Measurements from ENCODE around the gene ATP6V1F.
"Not testable (repeated sequence)": the region's sequence is repeated elsewhere in the genome, so short reads cannot be mapped to it uniquely, and the experiment has no call there.

Gene ATP6V1F

DNA sequence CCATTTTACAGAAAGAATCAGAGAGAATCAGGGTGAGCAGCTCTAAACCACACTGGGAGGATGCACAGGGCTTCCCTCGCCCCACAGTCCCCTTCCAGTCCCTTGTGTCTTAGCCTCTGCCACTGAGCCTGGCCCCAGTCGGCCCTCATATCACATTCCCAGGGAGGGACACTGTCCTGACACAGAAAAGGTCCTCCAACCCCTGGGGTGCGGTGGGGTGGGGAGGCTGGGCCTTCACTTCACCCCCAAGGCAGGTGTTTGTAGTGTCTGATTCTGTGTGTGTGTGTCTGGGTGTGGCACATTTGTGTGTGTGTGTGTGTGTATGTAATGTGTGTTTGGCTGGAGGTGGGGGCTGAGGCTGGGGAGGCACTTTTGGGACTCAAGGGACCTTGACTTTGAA is 49.6 kb downstream of the ATP6V1F start:
- no peak overlapping the region for H3K4me3 ChIP-seq (ENCODE audit: low read depth, low read length, poor library complexity, severe bottlenecking)
- H4K20me1 ChIP-seq (ENCODE audit: insufficient read depth, low read length): no peaks in the 10 kb centered on the region
- H3K79me2 ChIP-seq (ENCODE audit: insufficient read depth, low read length): no peaks in the 10 kb centered on the region
- H3K27me3 ChIP-seq (ENCODE audit: insufficient read depth, low read length): peaks cover 40% of the 10 kb centered on the region
- H3K9me3 ChIP-seq (ENCODE audit: low read length): no peaks in the 10 kb centered on the region
- no peaks in the 10 kb centered on the region for H3K36me3 ChIP-seq (ENCODE audit: insufficient read depth, low read length)
- no peaks in the 10 kb centered on the region for H3K4me1 ChIP-seq (ENCODE audit: insufficient read depth, low read length, severe bottlenecking)
- H2AFZ ChIP-seq (ENCODE audit: low read length): no peak overlapping the region
- TF ChIP-seq EZH2 (IDR thresholded peaks at IDR 0.05; ENCODE audit: borderline replicate concordance, low read length): no peak
- TF ChIP-seq, protein P1, sequence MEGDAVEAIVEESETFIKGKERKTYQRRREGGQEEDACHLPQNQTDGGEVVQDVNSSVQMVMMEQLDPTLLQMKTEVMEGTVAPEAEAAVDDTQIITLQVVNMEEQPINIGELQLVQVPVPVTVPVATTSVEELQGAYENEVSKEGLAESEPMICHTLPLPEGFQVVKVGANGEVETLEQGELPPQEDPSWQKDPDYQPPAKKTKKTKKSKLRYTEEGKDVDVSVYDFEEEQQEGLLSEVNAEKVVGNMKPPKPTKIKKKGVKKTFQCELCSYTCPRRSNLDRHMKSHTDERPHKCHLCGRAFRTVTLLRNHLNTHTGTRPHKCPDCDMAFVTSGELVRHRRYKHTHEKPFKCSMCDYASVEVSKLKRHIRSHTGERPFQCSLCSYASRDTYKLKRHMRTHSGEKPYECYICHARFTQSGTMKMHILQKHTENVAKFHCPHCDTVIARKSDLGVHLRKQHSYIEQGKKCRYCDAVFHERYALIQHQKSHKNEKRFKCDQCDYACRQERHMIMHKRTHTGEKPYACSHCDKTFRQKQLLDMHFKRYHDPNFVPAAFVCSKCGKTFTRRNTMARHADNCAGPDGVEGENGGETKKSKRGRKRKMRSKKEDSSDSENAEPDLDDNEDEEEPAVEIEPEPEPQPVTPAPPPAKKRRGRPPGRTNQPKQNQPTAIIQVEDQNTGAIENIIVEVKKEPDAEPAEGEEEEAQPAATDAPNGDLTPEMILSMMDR (IDR thresholded peaks at IDR 0.05; ENCODE audit: low read length): no peak
- no peak overlapping the region for H3K4me2 ChIP-seq (ENCODE audit: low read length)
- no peak overlapping the region for H3K27ac ChIP-seq (ENCODE audit: low read depth, low read length, poor library complexity, severe bottlenecking)
- no peaks in the 10 kb centered on the region for H3F3A ChIP-seq (ENCODE audit: insufficient read depth, low read length)
- H3K9ac ChIP-seq (ENCODE audit: low read length): no peak overlapping the region
- no peaks in the 10 kb centered on the region for H3K9me2 ChIP-seq (ENCODE audit: low read depth, low read length)

DNA sequence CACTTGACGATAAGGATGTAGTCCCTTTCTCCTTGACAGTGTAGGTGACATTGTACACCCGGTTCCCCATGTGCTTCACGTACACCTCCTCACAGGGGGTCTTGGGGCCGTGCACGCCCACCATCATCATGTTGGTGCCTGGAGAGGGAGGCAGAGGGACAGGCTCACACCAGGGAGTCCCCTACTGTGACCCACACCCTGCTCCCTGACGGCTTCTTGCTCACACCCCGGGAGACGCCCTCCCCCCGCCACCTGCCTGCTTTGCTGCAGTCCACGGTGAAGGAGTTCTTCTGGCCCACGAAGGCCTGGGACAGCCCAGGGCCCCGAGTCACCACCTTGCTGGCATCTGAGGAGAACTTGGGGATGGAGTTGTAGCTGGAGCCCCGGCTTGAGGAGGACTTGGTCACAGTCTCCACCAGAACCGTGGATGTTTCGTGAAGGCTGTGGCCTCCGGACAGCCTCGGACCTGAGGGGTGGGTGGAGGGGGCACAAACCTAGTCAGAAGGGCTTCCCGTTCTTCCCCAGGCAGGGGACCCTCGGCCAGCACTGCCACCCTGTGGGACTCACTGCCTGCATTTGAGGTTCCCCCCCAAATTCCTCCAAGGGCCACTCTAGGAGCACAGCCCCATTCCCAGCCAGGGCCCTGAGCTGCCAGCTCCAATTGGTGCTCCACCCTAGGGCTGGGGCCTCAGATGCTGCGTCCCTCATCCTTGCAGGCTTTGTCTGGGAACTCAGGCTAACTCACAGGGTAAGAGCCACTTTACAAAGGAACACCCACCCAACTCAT is 50.2 kb downstream of the ATP6V1F start:
- not testable (repeated sequence) for H2AFZ ChIP-seq (ENCODE audit: low read length); H3K9me3 ChIP-seq (ENCODE audit: low read length); H3K9ac ChIP-seq (ENCODE audit: low read length); H3K27ac ChIP-seq (ENCODE audit: low read depth, low read length, poor library complexity, severe bottlenecking); H3K9me2 ChIP-seq (ENCODE audit: low read depth, low read length); H3K36me3 ChIP-seq (ENCODE audit: insufficient read depth, low read length); H4K20me1 ChIP-seq (ENCODE audit: insufficient read depth, low read length); H3K4me3 ChIP-seq (ENCODE audit: low read depth, low read length, poor library complexity, severe bottlenecking); H3K79me2 ChIP-seq (ENCODE audit: insufficient read depth, low read length); H3K4me1 ChIP-seq (ENCODE audit: insufficient read depth, low read length, severe bottlenecking); H3K4me2 ChIP-seq (ENCODE audit: low read length); H3F3A ChIP-seq (ENCODE audit: insufficient read depth, low read length)
- H3K27me3 ChIP-seq (ENCODE audit: insufficient read depth, low read length): peaks cover 41% of the 10 kb centered on the region

- Histone ChIP-seq H3K4me1 (ENCODE audit: insufficient read depth, low read length, severe bottlenecking) (no peaks in the 10 kb centered on the region), H2AFZ (ENCODE audit: low read length) (no peak overlapping the region), H3K79me2 (ENCODE audit: insufficient read depth, low read length) (no peaks in the 10 kb centered on the region), H3K36me3 (ENCODE audit: insufficient read depth, low read length) (no peaks in the 10 kb centered on the region), H3K9me3 (ENCODE audit: low read length) (no peaks in the 10 kb centered on the region), H3K4me2 (ENCODE audit: low read length) (no peak overlapping the region), H3K9ac (ENCODE audit: low read length) (no peak overlapping the region), H3K4me3 (ENCODE audit: low read depth, low read length, poor library complexity, severe bottlenecking) (no peak overlapping the region), H3K27me3 (ENCODE audit: insufficient read depth, low read length) (peaks cover 45% of the 10 kb centered on the region), H4K20me1 (ENCODE audit: insufficient read depth, low read length) (no peaks in the 10 kb centered on the region), H3K9me2 (ENCODE audit: low read depth, low read length) (no peaks in the 10 kb centered on the region), H3K27ac (ENCODE audit: low read depth, low read length, poor library complexity, severe bottlenecking) (no peak overlapping the region), H3F3A (ENCODE audit: insufficient read depth, low read length) (no peaks in the 10 kb centered on the region)
- TF ChIP-seq, protein P1 (IDR thresholded peaks at IDR 0.05; ENCODE audit: low read length): no peak
- no peak for TF ChIP-seq EZH2 (IDR thresholded peaks at IDR 0.05; ENCODE audit: borderline replicate concordance, low read length)
These were observed 51.4 kb downstream of the ATP6V1F start for GRCh38 chr7:128913870-128914565.

All from OCI-LY1 (cell line).